ENCODE results near the gene CIDEA.

DNA sequence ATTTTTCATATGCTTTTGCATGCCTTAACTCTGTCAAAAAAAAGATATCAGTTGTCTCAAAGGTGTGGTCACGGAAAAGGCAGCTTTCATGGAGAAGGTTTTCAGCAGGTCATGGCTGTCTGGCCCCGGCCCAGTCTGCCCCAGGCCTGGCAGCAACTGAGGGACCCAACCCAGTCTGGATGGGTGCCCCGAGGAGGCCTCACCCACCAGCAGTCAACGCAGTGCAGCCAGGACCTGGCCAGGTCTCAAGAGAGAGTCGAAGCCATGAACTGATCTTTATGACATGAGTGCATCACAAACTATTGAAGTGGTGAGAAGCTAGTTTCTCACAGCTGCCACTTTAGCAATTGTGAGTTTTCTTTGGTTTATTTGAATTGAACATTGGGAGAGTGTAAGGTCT, 61.8 kb downstream of the CIDEA start:
- no peak for TF ChIP-seq POLR2A (IDR thresholded peaks at IDR 0.05)
- TF ChIP-seq, protein P1, sequence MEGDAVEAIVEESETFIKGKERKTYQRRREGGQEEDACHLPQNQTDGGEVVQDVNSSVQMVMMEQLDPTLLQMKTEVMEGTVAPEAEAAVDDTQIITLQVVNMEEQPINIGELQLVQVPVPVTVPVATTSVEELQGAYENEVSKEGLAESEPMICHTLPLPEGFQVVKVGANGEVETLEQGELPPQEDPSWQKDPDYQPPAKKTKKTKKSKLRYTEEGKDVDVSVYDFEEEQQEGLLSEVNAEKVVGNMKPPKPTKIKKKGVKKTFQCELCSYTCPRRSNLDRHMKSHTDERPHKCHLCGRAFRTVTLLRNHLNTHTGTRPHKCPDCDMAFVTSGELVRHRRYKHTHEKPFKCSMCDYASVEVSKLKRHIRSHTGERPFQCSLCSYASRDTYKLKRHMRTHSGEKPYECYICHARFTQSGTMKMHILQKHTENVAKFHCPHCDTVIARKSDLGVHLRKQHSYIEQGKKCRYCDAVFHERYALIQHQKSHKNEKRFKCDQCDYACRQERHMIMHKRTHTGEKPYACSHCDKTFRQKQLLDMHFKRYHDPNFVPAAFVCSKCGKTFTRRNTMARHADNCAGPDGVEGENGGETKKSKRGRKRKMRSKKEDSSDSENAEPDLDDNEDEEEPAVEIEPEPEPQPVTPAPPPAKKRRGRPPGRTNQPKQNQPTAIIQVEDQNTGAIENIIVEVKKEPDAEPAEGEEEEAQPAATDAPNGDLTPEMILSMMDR (IDR thresholded peaks at IDR 0.05) = no peak

All from body of pancreas (tissue), 4 donors.